GM21717 (cell line): Measurements from ENCODE around the gene HERC3.

Experiments
- ATAC-seq: cut with Tn5 transposase; IDR thresholded peaks from one replicate; pipeline ENCODE4 v1.9.1; 2021; ENCODE audit warnings: mild to moderate bottlenecking, moderate library complexity; ENCODE audit not compliant: unreplicated experiment

HERC3 gene

GRCh38 chr4:88659055-88659889, 67.0 kb downstream of the HERC3 start:
- ATAC-seq, result peak; percentile 91

GRCh38 chr4:88659890-88660208, 67.6 kb downstream of the HERC3 start:
- ATAC-seq, result no peak

- ATAC-seq, result no peak
These were observed 68.4 kb downstream of the HERC3 start for GRCh38 chr4:88660446-88661294.

GRCh38 chr4:88661739-88662138, 69.5 kb downstream of the HERC3 start:
- ATAC-seq, result no peak

GRCh38 chr4:88672987-88673386, 80.7 kb downstream of the HERC3 start:
- peak; percentile 50 for ATAC-seq

GRCh38 chr4:88673886-88674285, 81.6 kb downstream of the HERC3 start:
- no peak for ATAC-seq

GRCh38 chr4:88674565-88674964, 82.3 kb downstream of the HERC3 start:
- ATAC-seq, result no peak

- ATAC-seq, result no peak
These were observed 82.7 kb downstream of the HERC3 start for GRCh38 chr4:88674979-88675378.

- ATAC-seq, result no peak
These were observed 83.3 kb downstream of the HERC3 start for GRCh38 chr4:88675543-88675942.

GRCh38 chr4:88681209-88681608, 88.9 kb downstream of the HERC3 start:
- ATAC-seq, result no peak

- ATAC-seq, result no peak
These were observed 98.1 kb downstream of the HERC3 start for GRCh38 chr4:88690355-88690754.

GRCh38 chr4:88693792-88694191, 101.5 kb downstream of the HERC3 start:
- no peak for ATAC-seq

GRCh38 chr4:88696630-88697029, 104.3 kb downstream of the HERC3 start:
- ATAC-seq, result no peak

GRCh38 chr4:88697141-88697540, 104.9 kb downstream of the HERC3 start:
- no peak for ATAC-seq

GRCh38 chr4:88697588-88698329, 105.5 kb downstream of the HERC3 start, which contains the start of gene NAP1L5:
Gene NAP1L5 (minus strand): TSS chr4:88697829. CDS start chr4:88697754, 75 bp downstream.
- peak; percentile 96 for ATAC-seq

- no peak for ATAC-seq
These were observed 106.2 kb downstream of the HERC3 start for GRCh38 chr4:88698519-88698918.

GRCh38 chr4:88702782-88703181, 110.5 kb downstream of the HERC3 start:
- ATAC-seq, result no peak

GRCh38 chr4:88705223-88705622, 112.9 kb downstream of the HERC3 start:
- no peak for ATAC-seq

- ATAC-seq, result no peak
These were observed 113.7 kb downstream of the HERC3 start for GRCh38 chr4:88705805-88706492.

- ATAC-seq, result no peak
These were observed 114.3 kb downstream of the HERC3 start for GRCh38 chr4:88706574-88706973.

GRCh38 chr4:88709989-88710388, 117.7 kb downstream of the HERC3 start:
- ATAC-seq, result no peak
